Endodermal cell (in vitro differentiated cells): ENCODE results near the gene ITPA. TPM values are rescaled to one million over a fixed set of nuclear protein-coding genes. Genes with fewer than 3 reads are reported as not detected.

Experiments
- DNase-seq: peaks from one replicate; pipeline ENCODE4 v3.0.0-alpha.2; 2017
- H3K27ac ChIP-seq: 2 replicates; pipeline ENCODE4 v1.5.1; 2013; ENCODE audit warnings: mild to moderate bottlenecking, low read depth, low read length, moderate library complexity
- H3K27me3 ChIP-seq: 2 replicates; pipeline ENCODE4 v1.6.1; 2013; ENCODE audit warnings: mild to moderate bottlenecking, low read length, moderate library complexity; ENCODE audit not compliant: insufficient read depth, control insufficient read depth, poor library complexity, severe bottlenecking
- H3K36me3 ChIP-seq: 2 replicates; pipeline ENCODE4 v1.7.0; 2013; ENCODE audit warnings: mild to moderate bottlenecking, low read length, moderate library complexity; ENCODE audit not compliant: control insufficient read depth, insufficient read depth
- H3K4me1 ChIP-seq: one replicate; pipeline ENCODE4 v1.7.0; 2013; ENCODE audit warnings: low read length; ENCODE audit not compliant: control insufficient read depth, insufficient read depth
- H3K4me3 ChIP-seq: 2 replicates; pipeline ENCODE4 v1.5.1; 2013; ENCODE audit warnings: mild to moderate bottlenecking, low read length, moderate library complexity
- H3K9ac ChIP-seq: 2 replicates; pipeline ENCODE4 v1.6.1; 2013; ENCODE audit warnings: mild to moderate bottlenecking, low read length, moderate library complexity; ENCODE audit not compliant: poor library complexity, severe bottlenecking; ENCODE audit errors: extremely low read depth
- H3K9me3 ChIP-seq: 2 replicates; pipeline ENCODE4 v1.6.1; 2013; ENCODE audit warnings: mild to moderate bottlenecking, low read length, moderate library complexity; ENCODE audit not compliant: control insufficient read depth
- H3K27ac Mint-ChIP-seq: 2 replicates; pipeline ENCODE4 v1.8.0; 2020; ENCODE audit warnings: mixed read lengths
- H3K27me3 Mint-ChIP-seq: 2 replicates; pipeline ENCODE4 v1.8.0; 2021; ENCODE audit warnings: mild to moderate bottlenecking, mixed read lengths; ENCODE audit not compliant: insufficient read depth
- H3K36me3 Mint-ChIP-seq: 2 replicates; pipeline ENCODE4 v1.8.0; 2020; ENCODE audit warnings: low read depth, mixed read lengths
- H3K4me1 Mint-ChIP-seq: 2 replicates; pipeline ENCODE4 v1.8.0; 2020; ENCODE audit warnings: mixed read lengths
- H3K4me3 Mint-ChIP-seq: 2 replicates; pipeline ENCODE4 v1.8.0; 2020; ENCODE audit warnings: mild to moderate bottlenecking, moderate library complexity, mixed read lengths
- H3K9me3 Mint-ChIP-seq: 2 replicates; pipeline ENCODE4 v1.8.0; 2020; ENCODE audit warnings: mild to moderate bottlenecking, mixed read lengths
- CTCF ChIP-seq: fragments of 200-600 bp; sonication (generic); conservative IDR thresholded peaks from 2 replicates; pipeline ENCODE4 v1.5.0; 2021; ENCODE audit warnings: antibody characterized with exemption, mild to moderate bottlenecking
- WGBS, 2 experiments: methylation state at CpG; one replicate each; pipeline versions ENCODE4 v1.1.5 to v1.1.7; 2013; ENCODE audit warnings: missing lambda C conversion rate in 2 of 2, mixed read lengths in 1 of 2; ENCODE audit not compliant: insufficient coverage in 1 of 2, insufficient read length in 1 of 2; 5-methylcytosine and 5-hydroxymethylcytosine counted together
- total RNA-seq, 2 donors: library from RNA; stranded (reverse); fragmentation: NEBNext Ultra II Directional in 1 of 2; extraction: Animal tissue kit (Norgen Biotek cat#: 25700) in 1 of 2; gene quantifications; 2 replicates in 1 of 2; 3 replicates in 1 of 2; pipeline ENCODE4 v1.2.1, GENCODE V29; 2021

ITPA gene
- total RNA-seq, 2 donors from 2014 or later = 50.8 to 53.6 TPM

GRCh38 chr20:3166338-3166912 is 42.9 kb upstream of the ITPA start:
- Mint-ChIP-seq H3K9me3 (no peaks in the 10 kb centered on the region), H3K36me3 (peaks cover 13% of the 10 kb centered on the region), H3K27ac (no peak overlapping the region), H3K4me3 (no peak overlapping the region), H3K4me1 (peaks cover 31% of the 10 kb centered on the region), H3K27me3 (peaks cover 2% of the 10 kb centered on the region)
- H3K4me1 ChIP-seq = no peaks in the 10 kb centered on the region
- H3K9ac ChIP-seq = no peak overlapping the region
- no peak for TF ChIP-seq CTCF
- no peaks in the 10 kb centered on the region for H3K27me3 ChIP-seq
- no peaks in the 10 kb centered on the region for H3K36me3 ChIP-seq
- no peak for DNase-seq
- H3K27ac ChIP-seq = no peak overlapping the region
- H3K9me3 ChIP-seq = no peaks in the 10 kb centered on the region
- 91 to 95% methylated on average over 6 to 13 of the region's 13 CpGs for WGBS, 2 experiments
- H3K4me3 ChIP-seq = no peak overlapping the region

DNA sequence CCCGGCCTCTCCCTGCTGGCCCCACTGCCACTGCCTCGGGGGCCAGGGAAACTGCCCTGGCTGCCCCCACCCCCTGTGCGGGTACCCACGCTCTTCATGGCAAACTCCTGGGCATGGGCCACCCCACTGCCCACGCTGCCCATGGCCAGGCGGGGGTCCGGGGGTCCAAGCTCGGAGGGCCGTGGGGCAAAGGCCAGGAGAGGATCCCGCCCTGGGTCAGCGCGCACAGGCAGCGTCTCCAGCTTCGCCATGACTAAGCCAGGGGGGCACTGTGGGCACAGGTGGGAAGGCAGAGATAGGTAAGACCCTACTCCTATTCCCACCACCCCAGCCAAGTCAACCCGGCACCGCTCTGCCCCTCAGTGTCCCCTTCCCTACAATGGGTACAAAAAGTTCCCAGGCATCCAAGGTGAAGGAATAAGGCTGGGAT is 42.4 kb upstream of the ITPA start:
- no peak overlapping the region for H3K4me3 ChIP-seq
- Mint-ChIP-seq H3K4me1 (peaks cover 36% of the 10 kb centered on the region), H3K36me3 (peaks cover 13% of the 10 kb centered on the region), H3K27me3 (peaks cover 2% of the 10 kb centered on the region), H3K27ac (no peak overlapping the region), H3K4me3 (no peak overlapping the region), H3K9me3 (no peaks in the 10 kb centered on the region)
- H3K4me1 ChIP-seq = peaks cover under 1% of the 10 kb centered on the region
- no peak for TF ChIP-seq CTCF
- no peaks in the 10 kb centered on the region for H3K36me3 ChIP-seq
- 93 to 98% methylated on average over 6 to 16 of the region's 16 CpGs for WGBS, 2 experiments
- no peak overlapping the region for H3K9ac ChIP-seq
- H3K9me3 ChIP-seq = no peaks in the 10 kb centered on the region
- no peaks in the 10 kb centered on the region for H3K27me3 ChIP-seq
- no peak for DNase-seq
- H3K27ac ChIP-seq = no peak overlapping the region

DNA sequence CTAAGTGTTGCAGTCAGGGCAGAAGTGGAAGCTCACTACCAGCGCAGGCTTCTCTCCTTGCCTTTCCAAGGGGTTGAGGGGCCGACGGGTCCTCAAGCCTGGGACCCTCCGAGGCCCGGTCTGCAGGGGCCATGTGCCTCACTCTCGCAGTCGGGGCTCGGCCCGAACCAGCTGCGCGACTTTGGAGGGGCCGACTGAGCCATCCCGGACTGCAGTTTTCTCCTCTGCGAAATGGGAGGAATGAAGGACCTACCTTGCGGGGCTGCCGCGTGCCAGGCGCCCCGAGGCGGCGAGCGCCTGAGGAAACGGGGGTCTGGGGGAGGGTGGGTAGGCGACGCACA is 41.6 kb upstream of the ITPA start:
- peak overlapping the region; percentile 6 for H3K9ac ChIP-seq
- Mint-ChIP-seq H3K27me3 (peaks cover 2% of the 10 kb centered on the region), H3K4me1 (peaks cover 37% of the 10 kb centered on the region), H3K4me3 (peak overlapping the region; percentile 59), H3K27ac (no peak overlapping the region), H3K9me3 (no peaks in the 10 kb centered on the region), H3K36me3 (peaks cover 13% of the 10 kb centered on the region)
- 60 to 91% methylated on average over 9 to 25 of the region's 25 CpGs for WGBS, 2 experiments
- H3K4me3 ChIP-seq = no peak overlapping the region
- no peak overlapping the region for H3K27ac ChIP-seq
- no peak for TF ChIP-seq CTCF
- H3K36me3 ChIP-seq = no peaks in the 10 kb centered on the region
- DNase-seq = no peak
- no peaks in the 10 kb centered on the region for H3K27me3 ChIP-seq
- H3K9me3 ChIP-seq = no peaks in the 10 kb centered on the region
- H3K4me1 ChIP-seq = peaks cover 5% of the 10 kb centered on the region
